GM04504 (cell line): ENCODE results near the gene TSPAN14.
"Not testable (repeated sequence)": the region's sequence is repeated elsewhere in the genome, so short reads cannot be mapped to it uniquely, and the experiment has no call there.

Experiments used
- DNase-seq: peaks from one replicate; pipeline ENCODE4 v3.0.0-alpha.2; 2012; ENCODE audit warnings: low read depth

Gene TSPAN14

DNA sequence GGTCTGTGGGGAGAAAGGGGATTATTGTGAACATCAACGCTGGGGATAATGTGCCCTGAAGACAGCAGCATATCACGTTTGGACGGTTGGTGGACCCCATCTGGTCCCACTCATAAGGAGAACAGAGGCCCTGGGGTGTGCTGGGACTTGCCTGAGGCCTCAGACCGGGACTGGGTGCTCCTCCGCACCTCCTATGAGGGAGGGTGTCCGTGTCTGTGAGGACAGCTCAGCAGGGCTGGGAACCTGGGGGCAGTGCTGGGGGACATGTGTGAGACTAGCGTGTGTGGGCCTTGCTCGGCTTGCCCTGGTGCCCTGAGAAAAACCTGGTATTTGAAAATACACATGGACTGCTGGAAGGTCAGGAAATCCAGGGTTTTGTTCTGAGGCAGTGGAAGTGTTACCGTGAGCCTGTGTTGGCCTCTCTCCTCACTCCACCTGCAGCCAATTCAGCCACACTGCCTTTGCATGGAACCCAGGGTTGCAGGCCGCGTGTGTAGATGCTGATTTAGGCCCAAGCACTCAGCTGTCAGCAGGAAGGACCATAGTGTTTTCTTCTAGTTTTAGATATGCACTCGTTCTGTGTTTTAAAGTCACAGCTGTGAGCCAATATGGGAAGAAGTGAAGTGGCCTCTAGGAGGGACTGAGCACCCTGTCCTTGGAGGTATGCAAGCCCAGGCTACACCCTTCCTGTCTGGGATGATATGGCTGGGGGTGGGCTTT lies 70.2 kb downstream of the TSPAN14 start:
- no peak for DNase-seq

DNA sequence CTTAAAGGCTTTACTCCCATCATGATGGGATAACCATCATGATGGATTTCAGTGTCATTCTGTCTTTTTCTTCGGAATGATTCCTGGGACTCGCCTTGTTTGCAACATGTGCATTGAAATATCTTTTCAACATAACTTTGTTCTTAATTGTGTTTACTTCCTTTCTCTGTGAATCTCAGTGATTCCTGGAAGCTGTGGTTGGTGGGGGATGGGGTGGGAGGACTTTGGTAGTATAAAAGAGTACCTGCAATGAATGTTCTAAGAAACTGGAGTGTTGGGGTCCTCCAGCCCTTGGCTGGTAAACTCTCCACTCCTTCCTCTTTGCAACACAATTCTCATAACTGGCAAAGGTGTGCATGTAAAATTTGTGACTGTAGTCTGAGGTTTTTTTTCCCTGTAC lies 72.1 kb downstream of the TSPAN14 start:
- no peak for DNase-seq

DNA sequence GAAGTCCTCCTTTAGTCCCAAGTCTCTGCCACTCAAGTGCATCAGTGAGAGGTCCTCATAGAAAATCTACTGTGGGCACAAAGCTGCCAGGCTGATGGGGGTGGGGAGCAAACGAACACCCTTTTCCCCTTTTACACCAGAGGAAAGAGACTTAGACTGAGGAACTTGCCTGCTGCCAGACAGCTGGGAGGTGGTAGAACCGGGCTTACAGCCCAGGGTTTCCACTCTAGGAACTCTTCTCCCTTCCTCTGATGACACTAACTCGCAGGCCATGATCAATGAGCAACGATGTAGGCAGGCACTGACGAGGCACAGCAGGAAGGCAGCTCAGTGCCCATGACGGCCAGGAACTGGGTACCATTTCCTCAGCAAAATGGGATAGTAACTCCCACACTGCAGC lies 72.6 kb downstream of the TSPAN14 start:
- DNase-seq: no peak

DNA sequence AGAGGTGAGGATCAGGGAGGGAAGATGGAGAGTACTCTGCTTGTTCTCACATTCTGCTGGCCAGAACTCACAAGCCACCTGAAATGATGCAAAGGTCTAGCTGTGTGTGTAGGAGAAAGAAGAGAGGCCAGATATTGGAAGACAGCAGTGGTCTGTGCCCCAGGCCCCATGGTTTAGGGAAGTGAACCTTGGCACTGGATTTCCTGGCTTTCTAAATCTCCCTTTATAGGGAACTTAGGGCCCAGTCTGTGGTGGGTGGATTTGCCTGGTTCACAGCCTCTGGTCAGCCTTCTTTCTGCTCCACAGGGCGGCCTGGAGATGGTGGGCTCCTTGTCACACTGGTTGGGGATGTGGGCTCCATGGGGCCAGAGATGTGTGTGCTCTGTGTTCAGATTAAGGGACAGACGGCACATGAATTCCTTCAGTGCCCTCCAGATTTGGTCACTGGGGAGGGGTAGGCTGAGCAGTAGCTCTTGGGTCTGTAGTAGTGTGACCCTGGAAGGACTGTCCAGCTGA lies 74.1 kb downstream of the TSPAN14 start:
- DNase-seq: no peak

DNA sequence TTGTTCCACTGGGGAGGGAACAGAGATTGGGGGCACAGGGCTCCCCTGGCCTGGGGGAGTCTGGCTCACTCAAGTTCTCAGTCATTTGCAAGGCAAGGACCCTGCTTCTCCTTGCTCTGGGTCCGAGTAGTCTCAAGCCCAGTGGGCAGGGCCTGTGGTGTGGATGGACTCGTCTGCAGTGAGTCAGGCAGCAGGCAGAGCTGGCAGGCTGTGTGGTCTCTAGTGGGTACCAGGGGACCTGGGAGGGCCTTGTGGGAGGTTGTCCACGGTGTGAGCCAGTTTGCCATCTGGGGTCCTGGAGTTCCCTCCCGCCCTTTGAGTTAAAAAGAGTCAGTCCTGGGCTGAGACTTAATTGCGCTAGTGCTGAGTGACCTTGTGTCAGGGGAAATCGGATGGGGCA lies 74.8 kb downstream of the TSPAN14 start:
- no peak for DNase-seq

GRCh38 chr10:80529604-80530003 lies 75.5 kb downstream of the TSPAN14 start:
- DNase-seq: no peak

DNA sequence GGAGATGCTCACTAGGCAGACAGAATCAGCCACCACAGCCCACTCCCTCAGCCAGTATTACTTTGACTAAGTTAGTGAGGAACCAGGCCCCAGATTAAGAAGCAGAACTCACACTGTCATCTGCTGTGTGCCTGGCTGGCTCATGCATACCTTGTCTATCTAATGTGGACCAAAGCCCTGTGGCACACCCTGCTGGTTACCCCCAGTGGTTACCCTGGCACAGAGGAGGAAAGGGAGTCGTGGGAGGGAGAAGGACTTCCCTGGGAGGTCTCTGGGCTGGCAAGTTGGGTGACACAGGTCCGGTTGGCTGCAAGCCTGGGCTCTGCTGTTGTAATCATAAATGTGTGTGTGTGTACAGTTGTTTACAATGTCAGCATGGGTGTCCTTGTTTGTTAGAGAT lies 76.1 kb downstream of the TSPAN14 start:
- no peak for DNase-seq

GRCh38 chr10:80530816-80531215 lies 76.7 kb downstream of the TSPAN14 start:
- DNase-seq: no peak

- no peak for DNase-seq
Observed at GRCh38 chr10:80532571-80532970, 78.5 kb downstream of the TSPAN14 start.

DNA sequence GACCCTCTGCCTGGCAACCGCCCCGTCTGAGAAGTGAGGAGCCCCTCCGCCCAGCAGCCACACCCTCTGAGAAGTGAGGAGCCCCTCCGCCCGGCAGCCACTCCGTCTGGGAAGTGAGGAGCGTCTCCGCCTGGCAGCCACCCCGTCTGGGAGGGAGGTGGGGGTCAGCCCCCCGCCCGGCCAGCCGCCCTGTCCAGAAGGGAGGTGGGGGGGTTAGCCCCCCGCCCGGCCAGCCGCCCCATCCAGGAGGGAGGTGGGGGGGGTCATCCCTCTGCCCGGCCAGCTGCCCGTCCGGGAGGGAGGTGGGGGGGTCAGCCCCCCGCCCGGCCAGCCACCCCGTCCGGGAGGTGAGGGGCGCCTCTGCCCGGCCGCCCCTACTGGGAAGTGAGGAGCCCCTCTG lies 79.9 kb downstream of the TSPAN14 start:
- DNase-seq: not testable (repeated sequence)

- not testable (repeated sequence) for DNase-seq
Observed at GRCh38 chr10:80534646-80535045, 80.5 kb downstream of the TSPAN14 start.

DNA sequence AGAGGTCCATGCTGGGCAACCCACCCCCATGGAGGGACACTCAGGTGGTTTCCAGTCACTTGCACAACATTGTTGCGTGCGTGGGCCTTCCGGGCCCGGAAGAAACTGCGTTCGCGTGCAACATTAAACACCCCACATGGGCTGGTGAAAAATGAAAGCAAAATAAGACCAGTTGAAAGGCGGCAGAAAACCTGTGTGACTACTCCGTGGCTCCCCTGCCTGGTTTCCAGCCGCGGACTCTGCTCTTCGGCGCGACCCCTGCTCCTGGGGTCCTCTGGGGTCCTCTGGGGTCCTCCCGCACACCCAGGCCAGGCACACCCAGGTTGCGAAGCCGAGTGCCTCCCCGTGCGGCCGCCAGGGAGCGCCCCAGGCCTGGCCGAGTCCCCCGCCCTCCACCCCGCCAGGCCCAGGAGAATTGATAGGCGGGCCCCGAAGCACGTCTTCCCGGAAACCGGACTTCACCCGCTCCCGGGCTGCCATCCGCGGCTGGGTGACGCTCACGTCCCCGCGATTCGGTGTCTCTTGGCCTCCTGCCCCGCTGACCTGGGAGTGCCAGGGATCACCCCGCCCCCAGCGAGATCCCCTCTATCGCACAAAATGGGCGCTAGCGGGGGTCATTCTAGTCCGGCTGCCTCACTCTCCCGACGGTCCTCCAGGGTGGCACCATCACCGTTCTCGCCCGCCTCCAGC lies 81.7 kb downstream of the TSPAN14 start:
- DNase-seq: peak; percentile 6

DNA sequence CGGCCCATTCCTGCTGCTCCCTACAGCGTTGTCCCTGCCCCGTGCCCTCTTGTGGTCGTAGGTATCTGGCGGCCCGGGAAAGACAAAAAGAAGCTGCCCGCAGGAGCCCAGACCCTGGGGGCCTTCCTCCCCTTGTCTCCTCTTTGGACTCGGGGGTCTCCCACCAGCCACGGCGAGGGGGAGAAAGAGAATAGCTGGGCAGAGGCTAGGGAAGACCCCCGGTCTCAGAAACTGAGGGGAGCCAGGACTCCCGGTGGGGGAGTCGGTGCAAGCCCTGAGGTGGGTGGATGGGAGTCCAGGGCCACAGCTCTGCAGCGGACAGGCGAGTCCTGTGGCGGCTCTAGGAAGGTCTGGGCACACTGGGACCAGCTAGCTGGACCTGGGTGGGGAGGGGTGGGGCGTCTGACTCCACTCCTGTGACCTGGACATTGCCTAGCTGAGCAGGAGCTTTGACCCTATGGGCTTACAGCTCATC lies 82.3 kb downstream of the TSPAN14 start:
- no peak for DNase-seq

DNA sequence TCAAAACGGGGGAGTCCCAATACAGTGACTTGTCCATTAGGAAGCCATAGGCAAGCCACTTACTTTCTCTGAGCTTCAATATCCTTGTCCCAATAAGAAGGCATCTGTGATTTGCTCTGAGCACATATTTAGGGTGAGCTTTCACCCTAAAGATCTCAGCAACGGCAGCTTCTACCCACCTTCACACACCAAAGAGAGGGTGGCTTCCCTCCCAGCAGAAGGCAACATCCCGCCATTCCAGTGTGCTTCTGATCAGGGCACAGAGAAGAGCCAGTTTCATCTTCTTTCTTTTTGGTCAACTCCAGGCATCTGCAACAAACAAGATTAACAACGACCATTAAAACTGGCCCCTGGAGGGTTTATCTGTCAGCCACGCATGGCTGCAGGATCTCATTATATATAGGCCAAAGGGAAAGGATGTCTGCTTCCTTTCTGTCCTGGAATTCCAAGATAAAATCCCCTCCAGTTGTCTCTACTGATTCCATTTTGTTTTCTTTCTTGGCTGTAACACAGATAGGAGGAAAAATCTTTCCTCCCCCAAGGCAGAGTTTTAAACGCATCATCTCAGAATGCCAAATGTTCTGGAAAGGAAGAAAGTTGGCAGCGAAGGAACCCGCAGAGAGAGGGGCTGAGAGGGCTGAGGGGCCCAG lies 83.1 kb downstream of the TSPAN14 start:
- no peak for DNase-seq

DNA sequence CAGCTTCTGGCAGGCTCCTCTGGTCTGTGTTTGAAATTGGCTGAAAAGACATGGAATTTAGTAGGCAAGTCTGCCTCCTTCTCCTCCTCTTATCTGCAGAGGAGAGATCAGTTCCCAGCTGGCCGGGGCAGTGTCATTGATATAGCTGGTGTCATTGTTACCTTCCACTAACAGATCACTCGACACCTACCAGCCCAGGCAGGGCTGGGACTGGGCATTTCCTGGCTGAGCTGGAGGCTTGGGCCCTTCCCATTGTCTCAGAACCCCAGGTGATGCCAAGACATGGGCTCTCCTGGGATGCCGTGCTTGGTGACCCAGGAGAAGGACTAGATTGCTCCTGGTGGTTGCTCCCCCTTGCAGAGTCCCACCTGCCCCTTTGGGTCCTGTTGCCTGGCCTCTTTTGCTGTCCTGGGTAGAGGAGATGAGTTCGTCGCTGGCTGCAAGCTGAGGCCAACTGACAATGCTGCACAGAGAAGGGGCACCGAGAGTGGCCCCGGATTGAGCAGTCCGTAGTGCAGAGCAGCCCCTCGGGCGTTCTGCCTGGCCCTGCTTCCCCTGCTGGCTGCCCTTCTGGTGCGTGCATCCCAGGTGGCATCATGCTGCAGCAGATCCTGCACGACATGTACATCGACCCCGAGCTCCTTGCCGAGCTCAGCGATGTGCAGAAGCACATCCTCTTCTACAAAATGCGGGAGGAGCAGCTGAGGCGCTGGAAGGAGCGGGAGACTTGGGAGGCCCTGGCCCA lies 83.8 kb downstream of the TSPAN14 start, which contains the start of gene SH2D4B:
Gene SH2D4B (plus strand): TSS at position 167 of the 745 bp plus-strand sequence. CDS start 430 bp downstream, at position 597.
- DNase-seq: no peak

- no peak for DNase-seq
Observed at GRCh38 chr10:80538481-80539185, 84.5 kb downstream of the TSPAN14 start.

DNA sequence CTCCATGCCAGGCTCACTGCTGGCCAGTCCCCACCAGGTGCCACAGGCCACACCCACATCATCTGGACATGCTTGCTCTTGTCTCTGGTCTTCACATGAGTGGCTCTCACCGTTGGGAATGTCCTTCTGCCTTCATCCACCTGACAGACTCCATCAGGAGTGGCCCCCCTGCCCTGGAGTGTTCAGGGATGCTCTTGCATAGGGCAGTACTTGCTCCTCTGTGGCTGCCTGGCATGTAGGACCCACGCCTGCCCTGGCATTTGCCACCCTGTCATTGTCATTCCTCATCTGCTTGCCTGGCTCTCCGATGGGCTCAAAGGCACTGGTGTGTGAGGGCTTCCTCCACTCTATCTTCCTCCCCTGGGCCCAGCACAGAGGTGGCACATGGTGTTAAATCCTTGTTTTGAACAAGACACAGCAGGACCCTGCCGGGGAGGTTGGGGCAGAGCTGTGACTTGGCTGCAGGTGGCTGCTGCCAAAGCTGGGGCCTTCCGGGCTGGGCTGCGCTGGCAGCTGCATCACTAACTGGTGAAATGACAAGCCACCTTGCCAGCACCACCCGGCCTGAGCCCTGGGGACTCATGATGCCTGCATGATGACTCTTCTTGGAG lies 85.4 kb downstream of the TSPAN14 start:
- DNase-seq: no peak

DNA sequence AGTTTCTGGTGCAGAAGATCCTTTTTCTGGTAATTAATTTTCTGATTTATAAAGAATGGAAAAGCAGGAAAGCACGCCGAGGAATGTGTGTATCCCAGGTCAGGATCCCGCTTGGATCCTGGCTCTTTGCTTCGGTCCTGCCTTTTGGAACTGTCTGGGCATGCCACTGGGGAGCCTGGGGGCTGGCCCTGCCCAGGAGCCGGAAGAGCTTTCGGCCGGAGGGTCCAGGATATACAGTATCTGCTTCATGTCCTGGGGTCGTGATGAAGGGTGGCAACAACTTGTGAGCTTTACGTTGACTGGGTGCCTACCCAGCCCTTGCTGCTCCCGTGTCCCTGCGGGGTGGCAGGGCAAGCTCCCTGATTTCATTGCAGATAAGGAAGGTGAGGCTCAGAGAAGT lies 86.0 kb downstream of the TSPAN14 start:
- no peak for DNase-seq

GRCh38 chr10:80540618-80540980 lies 86.5 kb downstream of the TSPAN14 start:
- DNase-seq: no peak

DNA sequence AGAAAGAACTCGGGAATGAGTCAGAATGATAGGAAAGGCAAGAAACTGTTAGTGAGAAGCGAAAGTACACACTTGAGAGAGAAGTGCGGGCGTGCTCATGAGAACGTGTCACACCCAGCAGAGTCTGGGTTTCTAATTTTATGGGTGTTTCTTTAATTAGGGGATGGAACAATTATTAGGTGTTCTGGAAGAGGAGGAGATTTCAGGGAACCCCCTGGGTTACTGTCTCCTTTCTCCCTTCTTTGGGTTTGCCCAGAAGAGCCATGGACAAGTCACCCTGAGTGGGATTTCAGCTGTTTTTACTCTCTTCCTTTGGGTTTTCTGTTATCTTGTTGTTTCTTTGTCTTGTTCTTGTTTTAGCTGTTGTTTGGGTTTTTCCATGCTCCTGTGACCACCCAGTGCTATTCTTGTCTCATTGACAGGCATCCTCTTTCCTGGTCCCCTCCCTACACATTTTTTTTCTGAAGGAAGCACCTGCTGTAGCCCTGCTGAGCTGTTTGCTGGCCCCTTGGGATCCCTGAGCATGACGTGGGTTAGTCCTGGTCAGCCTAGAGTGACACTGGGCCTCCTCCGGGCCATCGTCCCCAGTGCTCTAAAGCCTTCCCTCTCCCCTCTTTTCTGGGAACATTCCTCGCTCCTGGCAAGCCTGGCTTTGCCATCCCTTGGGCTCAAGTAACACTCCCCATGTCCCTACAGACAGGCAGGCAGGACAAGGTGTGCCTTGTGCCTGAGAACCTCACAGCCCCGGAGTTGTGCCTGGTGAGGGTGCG lies 87.1 kb downstream of the TSPAN14 start:
- DNase-seq: no peak
